HT-29 (cell line): Measurements from ENCODE around the gene UBD. TPM values are rescaled to one million over a fixed set of nuclear protein-coding genes. Genes with fewer than 3 reads are reported as not detected.
A peak's percentile ranks its signal among the peaks of the same experiment; 100 is the strongest.

Source experiments
- DNase-seq: peaks from one replicate; pipeline ENCODE4 v3.0.0-alpha.2; 2015; ENCODE audit warnings: low spot score
- small RNA-seq: library from RNA; depleted of rRNA; stranded (forward); fragments of <200 nt; gene quantifications from one replicate; pipeline ENCODE3, GENCODE V24; 2014
- total RNA-seq: library from RNA; depleted of rRNA; stranded (reverse); fragments of >200 nt; shearing (Covaris generic); gene quantifications from 2 replicates; pipeline ENCODE4 v1.2.3, GENCODE V29; 2014; rRNA removed

UBD gene
- total RNA-seq, 1 experiment from 2014 or later: not detected

DNA sequence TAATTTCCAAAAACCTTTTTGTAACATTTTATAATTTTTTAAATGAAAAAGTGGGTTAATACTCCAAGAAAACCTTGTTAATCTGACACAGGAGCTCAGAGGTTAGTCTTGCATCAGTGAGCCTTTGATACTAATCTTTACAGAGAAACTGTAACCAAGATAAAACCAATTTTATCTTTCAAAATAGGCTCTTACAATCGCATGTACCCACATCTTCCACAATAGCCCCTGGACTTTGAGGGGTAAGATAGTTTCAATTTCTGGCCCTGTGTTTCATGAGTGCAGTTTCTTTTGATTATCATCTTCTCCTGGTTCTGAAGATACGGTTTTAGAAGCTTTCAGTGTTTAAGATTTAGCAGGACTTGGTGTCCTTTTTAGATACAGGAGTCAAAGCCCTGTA is 37.3 kb downstream of the UBD start:
- no peak for DNase-seq

DNA sequence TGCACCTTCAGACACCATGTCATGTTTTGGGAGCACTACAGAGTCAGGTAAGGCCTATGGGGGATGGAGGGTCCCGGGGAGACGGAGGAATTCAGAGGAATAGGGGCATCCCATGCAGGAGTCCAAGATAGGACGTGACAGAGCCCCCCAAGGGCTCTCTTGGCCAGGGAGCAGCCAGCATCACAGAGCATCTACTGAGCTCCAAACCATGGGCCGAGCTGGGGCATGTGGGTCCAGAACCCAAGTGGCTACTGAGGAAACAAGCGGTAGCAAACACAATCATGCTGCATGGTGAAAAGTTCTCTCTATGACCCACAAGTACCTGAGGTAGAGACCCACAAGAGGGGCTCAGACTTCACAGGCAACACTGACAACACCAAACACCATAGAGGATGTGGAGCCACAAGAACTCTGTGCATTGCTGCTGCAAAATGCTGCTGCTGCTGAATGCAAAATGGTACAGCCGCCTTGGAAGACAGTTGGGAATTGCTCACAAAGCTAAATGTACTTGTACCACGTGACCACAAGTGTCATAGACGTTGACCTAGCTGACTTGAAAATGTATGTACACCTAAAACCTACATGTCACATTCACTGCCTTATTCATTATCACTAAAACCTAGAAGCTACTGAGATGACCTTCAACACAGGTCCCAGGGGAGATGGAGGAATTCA is 38.4 kb downstream of the UBD start:
- DNase-seq: no peak

- no peak for DNase-seq
Measured at GRCh38 chr6:29520232-29520631, 39.3 kb downstream of the UBD start.

GRCh38 chr6:29519291-29520010 is 40.1 kb downstream of the UBD start:
- DNase-seq: no peak

DNA sequence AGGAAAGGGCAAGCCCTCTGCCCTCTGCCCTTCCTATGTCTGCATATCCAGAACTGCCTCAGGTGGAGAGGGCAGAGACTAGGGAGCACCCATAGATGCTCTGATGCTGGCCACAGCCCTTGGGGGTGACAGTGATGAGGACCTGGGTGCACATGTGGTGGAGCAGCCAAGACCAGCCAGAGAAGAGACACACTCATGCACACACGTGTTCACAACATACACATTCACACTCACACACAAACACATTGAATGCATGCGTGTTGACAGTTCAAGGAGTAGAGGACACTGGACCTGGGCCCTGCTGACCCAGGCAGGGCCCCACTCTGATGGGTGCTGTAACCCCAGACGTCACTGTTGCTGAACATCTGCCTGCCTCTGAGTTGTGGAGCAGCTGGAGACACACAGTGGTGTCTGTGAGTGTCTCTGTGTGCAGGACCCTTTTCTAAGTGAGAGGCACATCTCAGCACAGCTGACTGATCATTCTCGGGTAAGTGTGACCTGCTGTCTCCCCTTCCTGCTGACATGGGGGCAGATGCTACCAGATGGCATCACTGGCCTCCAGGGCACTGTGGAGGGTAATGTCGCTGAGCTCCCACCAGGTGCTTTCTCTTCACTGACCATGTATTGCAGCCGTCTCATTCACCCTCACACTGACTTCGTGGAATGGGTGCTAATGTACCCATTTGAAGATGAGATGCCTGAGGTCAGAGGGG is 41.6 kb downstream of the UBD start:
- DNase-seq: no peak

GRCh38 chr6:29517245-29517644 is 42.3 kb downstream of the UBD start:
- no peak for DNase-seq

DNA sequence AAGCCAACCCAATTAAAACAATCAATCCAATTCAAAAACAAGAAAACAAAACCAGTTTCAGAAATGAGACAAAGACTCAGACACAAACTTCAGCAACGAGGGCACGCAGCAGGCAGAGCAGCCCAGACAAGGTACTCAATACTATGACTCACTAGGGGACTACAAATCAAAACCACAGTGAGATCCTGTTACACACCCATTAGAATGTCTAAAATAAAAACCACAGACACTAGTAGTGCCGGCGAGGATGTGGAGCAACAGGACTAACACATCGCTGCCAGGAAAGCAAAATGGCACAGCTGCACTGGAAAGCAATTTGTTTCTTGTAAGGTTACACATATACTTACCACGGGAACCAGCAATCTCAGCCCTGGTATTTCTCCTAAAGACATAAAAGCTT is 43.4 kb downstream of the UBD start:
- DNase-seq: no peak

- no peak for DNase-seq
Measured at GRCh38 chr6:29510746-29511300, 48.7 kb downstream of the UBD start.

GRCh38 chr6:29510202-29510601 is 49.3 kb downstream of the UBD start:
- no peak for DNase-seq

DNA sequence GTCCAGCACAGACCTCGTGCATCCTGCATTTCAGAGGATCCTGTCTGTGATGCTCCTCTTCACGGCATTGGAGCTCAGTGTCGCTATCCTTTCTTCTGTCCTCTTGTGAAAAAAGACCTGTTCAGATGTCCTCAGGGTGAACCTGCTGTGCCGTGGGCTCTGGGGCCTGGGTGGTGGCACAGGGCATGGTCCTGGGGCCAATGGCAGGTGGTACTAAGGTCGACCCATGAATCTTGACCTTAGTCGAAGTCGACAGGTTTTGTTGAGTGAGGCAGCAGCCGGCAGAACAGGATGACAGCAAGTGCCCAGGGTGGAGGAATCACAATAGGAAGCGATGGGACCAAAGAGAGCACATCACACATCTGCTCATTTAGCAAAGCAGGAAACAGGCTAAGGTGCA is 49.8 kb downstream of the UBD start:
- DNase-seq: no peak

DNA sequence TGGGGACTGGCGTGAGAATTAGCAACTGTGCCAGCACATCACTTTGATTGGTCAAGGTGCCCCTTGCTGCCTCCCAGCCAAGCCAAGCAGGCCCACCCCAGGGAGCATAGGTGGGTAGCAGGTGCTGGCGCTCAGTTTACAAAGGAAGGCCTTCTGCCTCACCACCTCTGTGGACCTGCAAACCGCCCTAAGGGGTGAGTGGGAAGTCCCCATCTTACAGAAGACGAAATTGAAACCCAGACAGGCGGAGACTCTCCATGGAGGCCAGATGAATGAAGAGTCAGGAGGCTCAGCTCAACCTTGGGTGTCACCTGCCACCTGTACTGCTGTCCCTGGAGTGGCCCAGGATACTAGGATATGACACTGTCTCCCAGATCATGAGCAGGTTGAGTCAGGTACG is 50.3 kb downstream of the UBD start:
- DNase-seq: no peak

DNA sequence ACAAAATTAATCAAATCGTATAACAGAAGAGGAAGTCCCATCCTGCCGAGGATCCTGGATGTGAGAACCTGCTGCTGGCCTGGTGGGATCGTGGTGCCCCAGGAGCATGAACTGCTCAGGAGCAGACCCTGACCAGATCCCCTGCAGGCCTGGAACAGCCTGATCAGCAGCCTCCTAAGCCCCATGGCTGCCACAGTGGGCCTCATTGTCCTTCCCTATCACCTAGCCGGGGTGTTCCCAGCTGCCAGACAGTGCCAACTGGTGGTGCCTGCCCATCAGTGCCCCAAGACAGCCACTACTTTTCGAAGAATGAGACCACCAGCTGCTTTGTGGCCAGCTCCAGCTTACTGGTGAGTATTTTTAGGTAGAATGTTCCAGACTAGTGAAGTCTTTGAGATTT is 52.2 kb downstream of the UBD start:
- no peak for DNase-seq

- DNase-seq: no peak
Measured at GRCh38 chr6:29506446-29507067, 53.0 kb downstream of the UBD start.

DNA sequence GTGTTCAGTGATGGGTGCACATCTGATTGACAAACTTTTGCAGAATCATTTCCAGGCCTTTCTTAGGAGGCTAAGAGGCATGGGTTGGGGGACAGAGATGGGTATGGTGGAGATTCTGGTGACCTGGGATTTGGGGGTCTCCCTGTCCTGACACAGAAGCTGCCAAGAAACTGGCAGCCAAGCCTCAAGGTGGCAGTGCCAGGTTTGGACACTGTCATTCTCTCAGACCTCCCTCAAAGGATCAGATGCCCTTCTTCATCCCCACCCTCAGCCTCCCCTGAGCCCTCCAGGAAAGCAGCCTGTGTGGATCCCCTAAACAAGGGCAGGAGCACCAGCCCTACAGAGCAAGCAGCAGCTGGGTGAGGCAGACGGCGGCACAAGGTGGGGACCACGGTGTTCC is 53.7 kb downstream of the UBD start:
- DNase-seq: no peak

Small RNAs within 50 kb of the gene (small RNA-seq; reads per million reads assigned to genes)
- gene SNORD32B: 3.9 reads per million, percentile 80 among the genes with 10 or more reads in this experiment
- gene TMEM183AP1: not detected

Other genes with a start within 250 kb of the UBD start
- gene OR5V1, start 190.9 kb downstream of the UBD start, total RNA-seq: not detected in 2 replicates
- gene OR12D3, start 184.4 kb downstream of the UBD start, total RNA-seq: not detected in 2 replicates
- not detected in 2 replicates for gene OR12D2, start 164.1 kb downstream of the UBD start, total RNA-seq
- gene OR12D1, start 144.8 kb downstream of the UBD start, total RNA-seq: not detected in 2 replicates
- not detected in 2 replicates for gene OR10C1, start 120.4 kb downstream of the UBD start, total RNA-seq
- not detected in 2 replicates for gene OR11A1, start 102.7 kb downstream of the UBD start, total RNA-seq
- not detected in 2 replicates for gene OR2H1, start 102.6 kb downstream of the UBD start, total RNA-seq
- gene MAS1L, start 71.8 kb downstream of the UBD start, total RNA-seq: not detected in 2 replicates
- gene OR2H2, start 25.4 kb upstream of the UBD start, total RNA-seq: not detected in 2 replicates
- 0.10 TPM in 1 of 2 replicates, not detected in the other for gene GABBR1, start 73.5 kb upstream of the UBD start, total RNA-seq
- not detected in 2 replicates for gene MOG, start 97.4 kb upstream of the UBD start, total RNA-seq
- gene ZFP57, start 121.4 kb upstream of the UBD start, total RNA-seq: 0.13 TPM in 1 of 2 replicates, not detected in the other
- 10.9 and 15.5 TPM in 2 replicates for gene HLA-F, start 163.7 kb upstream of the UBD start, total RNA-seq